HepG2 (cell line): Measurements from ENCODE around the gene USP9X. TPM values are rescaled to one million over a fixed set of nuclear protein-coding genes. Genes with fewer than 3 reads are reported as not detected.

Experiments used
- ATAC-seq: fragments of 200-7000 bp; cut with Tn5 transposase; 3 replicates; pipeline ENCODE4 v1.9.1; 2020; ENCODE audit warnings: mild to moderate bottlenecking, moderate library complexity
- BruUV-seq: library from RNA; stranded (reverse); fragments of 400-500 nt; replicated peaks from 2 replicates; lab custom pipeline; 2021; lab: Mats Ljungman, UMichigan
- CTCF ChIA-PET: fragments of 300-600 bp; formaldehyde crosslinking; extraction: SDS; loops from one replicate; lab custom pipeline; 2021; ENCODE audit warnings: low total read pairs, inconsistent platforms, low intra/inter-chr PET ratio; lab: Yijun Ruan, JAX
- POLR2A ChIA-PET: fragments of 350-600 bp; sonication (Branson Sonifier 250); formaldehyde crosslinking; loops from one replicate; lab custom pipeline; 2020; ENCODE audit warnings: antibody characterized with exemption, inconsistent platforms; lab: Yijun Ruan, JAX
- DNase-seq: peaks from one replicate; pipeline ENCODE4 v3.0.0-alpha.2; 2015; ENCODE audit warnings: low spot score
- FAIRE-seq: peaks from 3 replicates; lab custom pipeline; 2011; peaks lifted over from hg19 to GRCh38; lab: Jason Lieb, UNC
- H2AFZ ChIP-seq: one replicate; pipeline ENCODE4 v1.6.1; 2011; ENCODE audit warnings: low read length, inconsistent platforms
- H3K27ac ChIP-seq: fragments of 300-600 bp; 3 replicates; pipeline ENCODE4 v1.8.0; 2011; ENCODE audit warnings: mixed run types, mild to moderate bottlenecking, mixed read lengths, low read length, inconsistent platforms; ENCODE audit not compliant: insufficient read depth; ENCODE audit errors: extremely low read length
- H3K27me3 ChIP-seq, 2 experiments: fragments of 200-600 bp in 1 of 2; 2 replicates in 1 of 2; 3 replicates in 1 of 2; pipeline versions ENCODE4 v1.6.0 to v1.8.0; 2011; ENCODE audit warnings: low read length in 2 of 2, mild to moderate bottlenecking in 2 of 2, moderate library complexity in 2 of 2, inconsistent platforms in 1 of 2; ENCODE audit not compliant: insufficient read depth in 2 of 2, control insufficient read depth in 1 of 2
- H3K36me3 ChIP-seq, 2 experiments: fragments of 200-600 bp in 1 of 2; replicated peaks in 1 of 2; 2 replicates in 1 of 2; 3 replicates in 1 of 2; pipeline versions ENCODE4 v1.5.1 to v1.8.0; 2011; ENCODE audit warnings: low read length in 2 of 2, inconsistent platforms in 1 of 2; ENCODE audit not compliant: insufficient read depth in 2 of 2, control insufficient read depth in 1 of 2
- H3K4me1 ChIP-seq: 2 replicates; pipeline ENCODE4 v1.5.1; 2012; ENCODE audit warnings: low read length, inconsistent platforms; ENCODE audit not compliant: insufficient read depth
- H3K4me2 ChIP-seq: 2 replicates; pipeline ENCODE4 v1.6.0; 2011; ENCODE audit warnings: low read depth, low read length, inconsistent platforms
- H3K4me3 ChIP-seq, 3 experiments: fragments of 200-600 bp in 1 of 3; sonication (generic), shearing (Covaris generic) in 1 of 3; replicated peaks in 1 of 3; 2 replicates each; pipeline ENCODE4 v1.5.1; 2011 to 2016; ENCODE audit warnings: low read length in 3 of 3, inconsistent platforms in 2 of 3, low read depth in 2 of 3, mild to moderate bottlenecking in 2 of 3, control low read depth in 1 of 3, mixed read lengths in 1 of 3; ENCODE audit not compliant: insufficient read depth in 1 of 3
- H3K79me2 ChIP-seq: one replicate; pipeline ENCODE4 v1.6.1; 2011; ENCODE audit warnings: low read length, inconsistent platforms; ENCODE audit not compliant: insufficient read depth
- H3K9ac ChIP-seq: 2 replicates; pipeline ENCODE4 v1.6.0; 2011; ENCODE audit warnings: mild to moderate bottlenecking, low read depth, low read length, inconsistent platforms; ENCODE audit not compliant: insufficient read depth
- H3K9me3 ChIP-seq: 2 replicates; pipeline ENCODE4 v1.5.1; 2012; ENCODE audit warnings: mild to moderate bottlenecking, low read length
- H4K20me1 ChIP-seq: 2 replicates; pipeline ENCODE4 v1.6.0; 2011; ENCODE audit warnings: inconsistent platforms, mild to moderate bottlenecking, low read length, moderate library complexity; ENCODE audit not compliant: insufficient read depth
- ELK4 ChIP-seq: sonication (generic); formaldehyde crosslinking; IDR thresholded peaks from 2 replicates; pipeline ENCODE4 v1.9.0; 2021; ENCODE audit warnings: missing genetic modification reagents, borderline replicate concordance
- ETS1 ChIP-seq: sonication (generic); formaldehyde crosslinking; IDR thresholded peaks from 2 replicates; pipeline ENCODE4 v1.4.0; 2020; ENCODE audit warnings: missing genetic modification reagents
- RBM39 ChIP-seq: fragments of 200-400 bp; formaldehyde crosslinking; IDR thresholded peaks from one replicate; pipeline ENCODE4 v1.6.1; 2018; ENCODE audit warnings: antibody characterized with exemption, mild to moderate bottlenecking, low read depth, low read length; ENCODE audit not compliant: poor library complexity, severe bottlenecking
- THAP11 ChIP-seq: IDR thresholded peaks from 2 replicates; pipeline ENCODE4 v1.6.1; 2016; ENCODE audit warnings: missing biosample characterization, missing genetic modification reagents
- WGBS: methylation state at CpG from one replicate; pipeline ENCODE4 v1.1.6; 2017; ENCODE audit warnings: low lambda C conversion rate; 5-methylcytosine and 5-hydroxymethylcytosine counted together
- in situ Hi-C: cut with HindIII; loops from 2 replicates; pipeline ENCODE4 v1.10.0; 2017; ENCODE audit warnings: low pct_unique_long_range_greater_than_20kb; ENCODE audit not compliant: extremely low pct_ligation_motif_present
- intact Hi-C: fragments of 100-400 bp; cut with micrococcal nuclease; formaldehyde crosslinking; loops from one replicate; pipeline ENCODE4 v1.10.0; 2022; ENCODE audit not compliant: unreplicated experiment
- polyA plus RNA-seq, 8 experiments: library from polyadenylated mRNA; depleted of rRNA in 3 of 8; stranded (reverse) in 7 of 8; unstranded in 1 of 8; fragments of >200 nt; fragmentation: Illumina TruSeq in 4 of 8; extraction: Trizol in 4 of 8; gene quantifications; 2 replicates each; pipeline versions ENCODE4 v1.2.1 to v1.2.3, GENCODE V29; 2011 to 2016; ENCODE audit warnings: low read depth in 4 of 8, missing spikeins in 1 of 8, mixed read lengths in 1 of 8; ENCODE audit not compliant: insufficient read depth in 1 of 8
- total RNA-seq, 5 experiments: library from RNA; depleted of rRNA; stranded (reverse); fragments of >200 nt; fragmentation: Illumina TruSeq; extraction: Trizol; gene quantifications; 2 replicates each; pipeline ENCODE4 v1.2.3, GENCODE V29; 2016; ENCODE audit warnings: low read depth in 1 of 5

USP9X gene
- total and polyA plus RNA-seq, 2 of the 13 experiments (the other 11 are each of a cell fraction or from before 2014, with no cell fraction given) = 22.2 to 40.5 TPM

GRCh38 chrX:41153448-41153847 is 68.2 kb downstream of the USP9X start:
- H3K4me2 ChIP-seq = no peak overlapping the region
- H3K9ac ChIP-seq = no peak overlapping the region
- no peaks in the 10 kb centered on the region for H3K9me3 ChIP-seq
- in situ Hi-C loops = no loop called here
- peaks cover 2 to 46% of the 10 kb centered on the region in 2 experiments; a peak in 4 of 5 replicates for H3K36me3 ChIP-seq
- H2AFZ ChIP-seq = no peak overlapping the region
- POLR2A ChIA-PET = no interaction called here
- intact Hi-C loops = no loop called here
- H3K79me2 ChIP-seq = no peaks in the 10 kb centered on the region
- H4K20me1 ChIP-seq = no peaks in the 10 kb centered on the region
- no peaks in the 10 kb centered on the region for H3K4me1 ChIP-seq
- no TSS peak for BruUV-seq
- H3K27me3 ChIP-seq = no peaks in the 10 kb centered on the region
- no peak for TF ChIP-seq ETS1 (CRISPR knock-in tag)
- TF ChIP-seq RBM39 = no peak
- no peak for TF ChIP-seq THAP11 (CRISPR knock-in tag)
- TF ChIP-seq, all 625 proteins: peak for 0
- ATAC-seq (no peak), FAIRE-seq (no peak), DNase-seq (no peak)
- H3K4me3 ChIP-seq = no peak overlapping the region
- 90% methylated on average over 2 of the region's 2 CpGs for WGBS
- CTCF ChIA-PET = no interaction called here
- H3K27ac ChIP-seq = no peak overlapping the region

GRCh38 chrX:41153957-41154356 is 68.7 kb downstream of the USP9X start:
- no TSS peak for BruUV-seq
- intact Hi-C loops (no loop called here), in situ Hi-C loops (no loop called here)
- ATAC-seq (no peak), DNase-seq (no peak), FAIRE-seq (no peak)
- no peaks in the 10 kb centered on the region for H3K4me1 ChIP-seq
- H3K9ac ChIP-seq = no peak overlapping the region
- no peak for TF ChIP-seq ELK4 (CRISPR knock-in tag)
- no peak overlapping the region for H3K4me3 ChIP-seq
- no peaks in the 10 kb centered on the region for H3K27me3 ChIP-seq
- no peaks in the 10 kb centered on the region for H4K20me1 ChIP-seq
- no peak overlapping the region for H3K27ac ChIP-seq
- ChIA-PET CTCF (no interaction called here), POLR2A (no interaction called here)
- peaks cover 2 to 41% of the 10 kb centered on the region in 2 experiments for H3K36me3 ChIP-seq
- 100% methylated on average over 2 of the region's 2 CpGs for WGBS
- H3K9me3 ChIP-seq = no peaks in the 10 kb centered on the region
- H3K4me2 ChIP-seq = no peak overlapping the region
- no peak overlapping the region for H2AFZ ChIP-seq
- no peaks in the 10 kb centered on the region for H3K79me2 ChIP-seq
